Common myeloid progenitor, CD34-positive (primary cell): ENCODE data around the gene NEK8.
A peak's percentile ranks its signal among the peaks of the same experiment; 100 is the strongest.

Source experiments
- CTCF ChIA-PET: fragments of 350-600 bp; sonication (Branson Sonifier 250); formaldehyde crosslinking; loops from one replicate; lab custom pipeline; 2021; ENCODE audit warnings: antibody characterized with exemption; lab: Charles Lee
- POLR2A ChIA-PET: fragments of 350-600 bp; sonication (Branson Sonifier 250); formaldehyde crosslinking; loops from one replicate; lab custom pipeline; 2021; ENCODE audit warnings: antibody characterized with exemption; lab: Charles Lee
- DNase-seq, 3 donors: peaks; one replicate each; pipeline versions ENCODE4 v3.0.0 to v3.0.0-alpha.2; 2013
- H3K27ac ChIP-seq, 2 experiments: 1 replicate in 1 of 2; 2 replicates in 1 of 2; pipeline ENCODE4 v1.7.0; 2013; ENCODE audit warnings: inconsistent platforms in 2 of 2, low read length in 2 of 2, mild to moderate bottlenecking in 2 of 2, low read depth in 1 of 2, moderate library complexity in 1 of 2; ENCODE audit not compliant: severe bottlenecking in 2 of 2, insufficient read depth in 1 of 2, poor library complexity in 1 of 2
- H3K27me3 ChIP-seq, 5 experiments: replicated peaks in 2 of 5; 1 replicate in 3 of 5; 2 replicates in 2 of 5; pipeline versions ENCODE4 v1.6.1 to v1.7.0; 2013; ENCODE audit warnings: low read length in 4 of 5, mild to moderate bottlenecking in 2 of 5, moderate library complexity in 2 of 5, inconsistent platforms in 1 of 5; ENCODE audit not compliant: insufficient read depth in 5 of 5, control insufficient read depth in 4 of 5
- H3K36me3 ChIP-seq, 4 experiments: 1 replicate in 2 of 4; 2 replicates in 2 of 4; pipeline versions ENCODE4 v1.6.1 to v1.7.0; 2013; ENCODE audit warnings: low read length in 3 of 4, control low read depth in 1 of 4, mild to moderate bottlenecking in 1 of 4; ENCODE audit not compliant: control insufficient read depth in 4 of 4, insufficient read depth in 4 of 4
- H3K4me1 ChIP-seq, 4 experiments: 1 replicate in 3 of 4; 2 replicates in 1 of 4; pipeline versions ENCODE4 v1.6.1 to v1.7.1; 2013; ENCODE audit warnings: low read length in 3 of 4, mild to moderate bottlenecking in 3 of 4, control low read depth in 1 of 4, inconsistent platforms in 1 of 4, moderate library complexity in 1 of 4; ENCODE audit not compliant: control insufficient read depth in 4 of 4, insufficient read depth in 4 of 4; ENCODE audit errors: control extremely low read depth in 1 of 4
- H3K4me3 ChIP-seq, 7 experiments: 1 replicate in 4 of 7; 2 replicates in 3 of 7; pipeline versions ENCODE4 v1.5.1 to v1.7.0; 2013; ENCODE audit warnings: mild to moderate bottlenecking in 7 of 7, low read length in 6 of 7, moderate library complexity in 6 of 7, inconsistent platforms in 2 of 7, low read depth in 2 of 7, control low read depth in 1 of 7; ENCODE audit not compliant: insufficient read depth in 4 of 7, control insufficient read depth in 1 of 7; ENCODE audit errors: extremely low read depth in 1 of 7
- H3K9me3 ChIP-seq, 5 experiments: 1 replicate in 4 of 5; 2 replicates in 1 of 5; pipeline versions ENCODE4 v1.6.1 to v1.7.1; 2013; ENCODE audit warnings: low read length in 4 of 5, mild to moderate bottlenecking in 2 of 5, inconsistent platforms in 1 of 5, low read depth in 1 of 5, moderate library complexity in 1 of 5; ENCODE audit not compliant: control insufficient read depth in 4 of 5, insufficient read depth in 2 of 5; ENCODE audit errors: control extremely low read depth in 1 of 5
- WGBS: methylation state at CpG from one replicate; pipeline ENCODE4 v1.1.5; 2013; ENCODE audit not compliant: insufficient coverage; 5-methylcytosine and 5-hydroxymethylcytosine counted together

NEK8 gene

DNA sequence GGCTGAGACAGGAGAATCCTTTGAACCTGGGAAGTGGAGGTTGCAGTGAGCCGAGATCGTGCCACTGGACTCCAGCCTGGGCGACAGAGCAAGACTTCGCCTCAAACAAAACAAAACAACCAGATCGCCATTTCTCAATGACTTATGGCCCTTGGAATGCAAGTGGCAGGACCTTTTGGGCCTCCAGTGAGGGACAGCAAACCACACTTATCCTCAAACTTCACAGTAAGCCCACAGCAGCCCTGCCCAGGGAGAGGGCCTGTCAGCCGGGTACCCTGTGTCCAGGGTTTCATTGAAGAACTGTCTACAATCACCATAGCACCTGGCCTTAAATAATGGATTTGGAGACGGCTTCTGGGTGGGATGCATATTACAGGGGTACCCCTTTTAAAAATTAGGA is 26.9 kb downstream of the NEK8 start:
- H3K27ac ChIP-seq, result no peak overlapping the region
- H3K4me1 ChIP-seq, result peaks cover 0 to 6% (median 2%) of the 10 kb centered on the region in 4 experiments
- no peaks in the 10 kb centered on the region for H3K27me3 ChIP-seq
- DNase-seq, result no peak
- WGBS, result 100% methylated on average over 2 of the region's 7 CpGs
- ChIA-PET POLR2A (interaction anchor here (1.0 kb wide), 1 partner anchor 29 kb away, joined by 5 read pairs; the partner anchor contains the start of gene TLCD1), CTCF (interaction anchor here (1.6 to 18.9 kb wide), 2 partner anchors 28 to 123 kb away, joined by 5 to 507 read pairs; partner anchors contain the start of genes NEK8, RPL23A and TLCD1)
- H3K36me3 ChIP-seq, result peaks cover 10 to 50% (median 34%) of the 10 kb centered on the region in 4 experiments
- no peak overlapping the region for H3K4me3 ChIP-seq
- no peaks in the 10 kb centered on the region for H3K9me3 ChIP-seq

DNA sequence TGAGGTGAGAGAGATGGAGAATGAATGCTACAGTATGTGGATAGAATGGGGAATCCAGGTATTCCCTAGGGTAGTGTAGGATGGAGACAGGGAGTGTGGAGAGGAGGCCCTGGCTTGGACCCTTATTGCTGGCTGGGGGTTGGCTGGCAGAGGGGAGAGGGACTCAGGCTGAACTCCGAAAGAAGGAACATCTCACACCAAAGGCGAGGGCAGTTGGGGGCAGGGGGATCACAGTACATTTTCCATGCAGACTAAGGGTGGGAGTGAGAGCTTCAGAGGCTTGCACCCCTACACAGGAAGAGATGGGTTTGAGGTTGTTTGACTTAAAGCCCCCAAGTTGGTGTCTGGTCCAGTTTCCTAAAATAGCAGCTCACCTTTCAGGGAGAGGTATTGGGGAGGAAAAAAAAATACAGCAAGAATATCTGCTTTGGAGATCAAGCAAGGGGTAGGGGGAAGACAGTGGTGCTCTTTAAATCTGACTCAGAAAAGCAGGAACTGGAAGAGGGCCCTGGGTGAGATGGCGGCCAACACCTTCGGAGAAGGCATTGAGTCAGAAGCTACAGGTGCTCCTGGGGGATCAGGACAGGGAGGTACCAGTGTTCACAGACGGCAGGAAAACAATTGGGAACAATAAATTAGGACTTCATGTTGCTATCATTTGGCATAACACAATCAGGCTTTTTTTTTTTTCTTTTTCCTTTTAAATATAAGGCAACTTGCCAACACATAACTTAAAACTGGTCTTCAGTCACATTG is 27.6 kb downstream of the NEK8 start:
- no peak for DNase-seq
- H3K27me3 ChIP-seq, result no peaks in the 10 kb centered on the region
- ChIA-PET POLR2A (interaction anchor here (1.0 kb wide), 1 partner anchor 30 kb away, joined by 5 read pairs; the partner anchor contains the start of gene TLCD1), CTCF (interaction anchor here (1.8 to 3.4 kb wide), 3 partner anchors 8 to 29 kb away, joined by 4 to 19 read pairs (median 5); partner anchors contain the start of gene TLCD1)
- no peaks in the 10 kb centered on the region for H3K9me3 ChIP-seq
- no peak overlapping the region for H3K27ac ChIP-seq
- WGBS, result 90% methylated on average over 5 of the region's 5 CpGs
- H3K4me3 ChIP-seq, result no peak overlapping the region
- H3K4me1 ChIP-seq, result peaks cover 0 to 12% (median 7%) of the 10 kb centered on the region in 4 experiments
- H3K36me3 ChIP-seq, result peaks cover 10 to 52% (median 35%) of the 10 kb centered on the region in 4 experiments

DNA sequence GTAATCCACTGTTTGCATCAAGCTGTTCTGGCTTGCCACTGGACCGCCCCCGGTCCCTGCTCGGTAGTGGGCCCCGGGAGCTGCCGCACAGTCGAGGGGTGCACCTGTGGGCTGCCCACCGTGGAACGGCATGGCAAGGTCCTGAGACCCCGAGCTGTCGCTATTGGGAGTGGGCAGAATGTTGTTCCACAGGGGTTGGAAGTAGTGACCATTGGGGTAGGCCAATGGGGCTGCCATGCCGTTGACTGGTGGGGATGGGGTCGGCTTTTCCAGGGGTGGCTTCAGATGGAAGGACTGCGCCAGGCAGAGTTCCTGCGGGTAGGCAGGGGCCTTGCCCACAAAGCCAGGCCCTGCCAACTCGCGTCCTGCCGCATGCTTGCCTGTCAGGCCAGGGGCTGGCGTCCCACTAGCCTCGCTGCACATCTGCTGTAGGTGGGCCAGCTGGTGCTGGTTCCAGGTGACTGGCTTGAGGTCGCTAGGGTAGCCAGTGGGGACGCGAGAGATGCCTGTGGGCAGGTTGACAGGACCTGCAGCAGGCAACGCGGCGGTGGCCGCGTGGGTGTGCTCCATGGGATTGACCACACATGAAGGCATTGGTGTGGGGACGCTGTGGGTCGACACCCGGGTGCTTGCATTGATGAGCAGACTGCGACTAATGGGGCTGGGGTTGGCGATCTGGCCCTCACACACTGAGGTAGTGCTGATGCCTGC is 30.0 kb downstream of the NEK8 start:
- WGBS, result 97% methylated on average over 30 of the region's 32 CpGs
- POLR2A ChIA-PET, result no interaction called here
- Histone ChIP-seq H3K36me3 (peaks cover 14 to 55% (median 38%) of the 10 kb centered on the region in 4 experiments), H3K4me3 (no peak overlapping the region), H3K9me3 (no peaks in the 10 kb centered on the region), H3K4me1 (peaks cover 3 to 15% (median 13%) of the 10 kb centered on the region in 4 experiments), H3K27me3 (no peaks in the 10 kb centered on the region), H3K27ac (no peak overlapping the region)
- no peak for DNase-seq
- CTCF ChIA-PET, result interaction anchor here (1.8 to 3.4 kb wide), 2 partner anchors 10 to 32 kb away, joined by 5 to 19 read pairs; partner anchors contain the start of gene TLCD1

DNA sequence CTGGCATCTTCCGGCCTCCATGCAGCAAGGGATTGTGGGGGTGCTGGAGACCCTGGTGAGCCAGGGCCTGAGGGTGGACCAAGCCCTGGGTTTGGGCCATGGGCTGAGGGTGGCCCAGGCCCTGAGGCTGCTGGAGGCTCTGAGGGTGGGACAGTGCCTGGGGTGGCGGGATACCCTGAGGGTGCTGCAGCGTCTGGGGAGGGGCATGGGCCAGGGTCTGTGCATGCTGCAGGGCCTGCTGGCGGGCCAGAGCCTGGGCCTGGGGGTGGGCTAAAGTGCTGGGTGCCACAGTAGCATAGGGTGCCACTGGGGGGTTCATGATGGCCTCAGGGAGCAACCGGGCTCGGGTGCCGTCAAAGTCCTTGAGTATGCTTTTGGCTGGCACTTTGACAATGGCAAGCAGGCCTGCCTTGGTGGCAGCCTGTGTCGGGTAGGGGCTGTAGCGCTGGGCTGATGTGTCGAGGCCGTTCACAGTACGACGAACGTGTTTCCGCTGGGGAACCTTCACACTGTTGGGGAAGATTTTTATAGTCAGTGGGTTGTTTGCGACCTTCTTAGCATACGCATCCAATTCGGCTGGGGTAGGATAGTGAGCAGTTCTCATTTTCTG is 30.8 kb downstream of the NEK8 start:
- CTCF ChIA-PET, result interaction anchor here (0.8 to 7.3 kb wide), 4 partner anchors 9 to 51 kb away, joined by 3 to 84 read pairs (median 11); partner anchors contain the start of genes NEK8 and TLCD1
- Histone ChIP-seq H3K4me1 (peaks cover 3 to 15% (median 13%) of the 10 kb centered on the region in 4 experiments), H3K36me3 (peaks cover 14 to 55% (median 38%) of the 10 kb centered on the region in 4 experiments), H3K27me3 (no peaks in the 10 kb centered on the region), H3K27ac (no peak overlapping the region), H3K9me3 (no peaks in the 10 kb centered on the region), H3K4me3 (no peak overlapping the region)
- POLR2A ChIA-PET, result no interaction called here
- 96% methylated on average over 18 of the region's 18 CpGs for WGBS
- no peak for DNase-seq

DNA sequence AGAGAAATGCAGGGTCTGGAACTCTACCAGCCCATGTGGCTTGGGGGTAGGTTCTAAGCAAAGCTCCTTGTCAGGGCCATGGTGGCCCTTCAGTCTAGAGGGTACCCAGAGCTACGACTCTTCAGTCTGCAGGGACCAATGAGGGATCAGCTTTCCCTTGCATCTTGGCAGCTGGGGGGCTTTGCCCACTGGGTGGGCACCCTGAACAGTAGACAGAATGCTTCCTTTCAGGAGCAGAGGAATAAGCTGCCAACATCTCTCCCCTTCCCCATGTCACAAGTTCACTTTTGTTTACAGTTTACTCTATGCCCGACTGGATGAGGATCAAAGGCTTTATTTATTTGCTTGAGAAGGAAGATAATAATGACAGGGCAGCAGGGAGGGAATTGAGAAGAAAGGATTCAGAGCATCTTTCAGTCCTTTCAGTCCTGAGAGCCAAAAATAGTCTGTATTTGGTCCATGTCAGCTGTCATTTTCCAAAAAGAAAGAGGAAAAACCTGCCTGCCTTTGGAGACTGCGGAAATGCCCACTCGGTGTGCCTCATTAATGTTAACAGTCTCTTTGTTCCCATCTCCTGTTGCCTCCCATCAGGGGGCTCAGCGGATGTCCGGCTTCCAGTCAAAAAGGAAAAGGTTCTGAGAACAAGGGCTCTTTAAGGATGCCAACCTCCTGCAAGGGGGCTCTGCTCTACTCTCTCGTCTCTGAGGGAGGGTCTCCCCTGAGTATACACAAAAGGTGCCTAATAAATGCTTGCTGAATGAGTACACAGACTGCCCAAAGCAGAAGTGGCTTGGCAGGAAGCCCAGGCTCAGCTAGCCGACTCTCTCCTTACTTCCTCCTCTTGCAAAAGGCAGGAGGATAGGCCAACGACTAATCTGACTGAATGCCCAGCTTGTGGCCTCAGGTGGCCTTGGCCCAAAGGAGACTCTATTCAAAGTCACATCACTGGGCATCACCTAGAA is 32.3 kb downstream of the NEK8 start:
- 33% methylated on average over 7 of the region's 9 CpGs for WGBS
- Histone ChIP-seq H3K9me3 (no peaks in the 10 kb centered on the region), H3K4me1 (peaks cover 3 to 15% (median 13%) of the 10 kb centered on the region in 4 experiments), H3K27ac (peak overlapping the region in 1 of 2 experiments; percentile 62), H3K36me3 (peaks cover 16 to 68% (median 45%) of the 10 kb centered on the region in 4 experiments), H3K4me3 (peak overlapping the region in 1 of 7 experiments; percentile 19), H3K27me3 (no peaks in the 10 kb centered on the region)
- peak in 2 of 3 donors; percentile 64 to 72 for DNase-seq
- POLR2A ChIA-PET, result interaction anchor here (0.5 to 1.2 kb wide), 3 partner anchors 11 to 41 kb away, joined by 3 to 4 read pairs (median 4); partner anchors contain the start of gene RPL23A
- CTCF ChIA-PET, result interaction anchor here (0.6 to 7.3 kb wide), 13 partner anchors 9 to 193 kb away, joined by 3 to 84 read pairs (median 5); partner anchors contain the start of genes DHRS13, NEK8 and TLCD1
